Urinary bladder (tissue), 4 donors: Measurements from ENCODE around the gene CCR3. TPM values are rescaled to one million over a fixed set of nuclear protein-coding genes. Genes with fewer than 3 reads are reported as not detected.

Experiments
- DNase-seq: peaks from one replicate; pipeline ENCODE4 v3.0.0-alpha.2; 2015; ENCODE audit errors: extremely low spot score
- H3K27ac ChIP-seq: one replicate; pipeline ENCODE4 v1.5.1; 2013; ENCODE audit warnings: low read depth, mild to moderate bottlenecking, moderate library complexity
- H3K36me3 ChIP-seq: one replicate; pipeline ENCODE4 v1.6.1; 2013; ENCODE audit warnings: mild to moderate bottlenecking, moderate library complexity; ENCODE audit not compliant: insufficient read depth
- H3K4me1 ChIP-seq: one replicate; pipeline ENCODE4 v1.6.1; 2013; ENCODE audit warnings: mild to moderate bottlenecking, moderate library complexity; ENCODE audit not compliant: insufficient read depth
- H3K4me3 ChIP-seq: one replicate; pipeline ENCODE4 v1.5.1; 2013; ENCODE audit warnings: low read depth, low read length
- WGBS: extraction: QIAGEN DNeasy Blood & Tissue Kit; methylation state at CpG from one replicate; pipeline ENCODE4 v1.1.7; 2013; 5-methylcytosine and 5-hydroxymethylcytosine counted together
- polyA plus RNA-seq: library from polyadenylated mRNA; stranded (reverse); fragments of 200-250 nt; gene quantifications from one replicate; pipeline ENCODE4 v1.2.3, GENCODE V29; 2013
- total RNA-seq: library from RNA; depleted of rRNA; stranded (reverse); fragments of >200 nt; gene quantifications from one replicate; pipeline ENCODE4 v1.2.3, GENCODE V29; 2014
- donor health status: healthy with polysubstance abuse.
- donor health status: healthy.

Gene CCR3
- total and polyA plus RNA-seq, 2 donors, result not detected

DNA sequence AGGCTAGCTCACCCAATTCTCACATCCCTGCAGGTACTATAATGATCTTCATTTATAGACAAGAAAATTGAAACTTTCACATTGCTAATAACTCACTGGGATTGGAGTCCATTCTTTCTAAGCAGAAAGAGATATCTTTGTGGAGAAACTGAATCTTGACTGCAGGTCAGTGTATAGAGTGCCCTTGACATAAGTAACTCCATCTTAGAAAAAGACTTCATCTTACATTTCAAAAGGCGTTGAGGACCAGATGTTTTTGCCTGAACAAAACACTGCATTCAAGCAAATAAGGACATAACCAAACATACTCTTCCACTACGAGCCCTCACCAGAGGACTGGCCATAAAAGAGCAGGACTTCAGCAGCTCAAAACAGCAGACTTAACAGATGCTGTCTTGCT, 6.8 kb upstream of the CCR3 start:
- 74% methylated on average over 2 of the region's 2 CpGs for WGBS
- H3K27ac ChIP-seq, result no peak overlapping the region
- H3K36me3 ChIP-seq, result no peaks in the 10 kb centered on the region
- H3K4me3 ChIP-seq, result no peak overlapping the region
- DNase-seq, result no peak
- H3K4me1 ChIP-seq, result no peaks in the 10 kb centered on the region

DNA sequence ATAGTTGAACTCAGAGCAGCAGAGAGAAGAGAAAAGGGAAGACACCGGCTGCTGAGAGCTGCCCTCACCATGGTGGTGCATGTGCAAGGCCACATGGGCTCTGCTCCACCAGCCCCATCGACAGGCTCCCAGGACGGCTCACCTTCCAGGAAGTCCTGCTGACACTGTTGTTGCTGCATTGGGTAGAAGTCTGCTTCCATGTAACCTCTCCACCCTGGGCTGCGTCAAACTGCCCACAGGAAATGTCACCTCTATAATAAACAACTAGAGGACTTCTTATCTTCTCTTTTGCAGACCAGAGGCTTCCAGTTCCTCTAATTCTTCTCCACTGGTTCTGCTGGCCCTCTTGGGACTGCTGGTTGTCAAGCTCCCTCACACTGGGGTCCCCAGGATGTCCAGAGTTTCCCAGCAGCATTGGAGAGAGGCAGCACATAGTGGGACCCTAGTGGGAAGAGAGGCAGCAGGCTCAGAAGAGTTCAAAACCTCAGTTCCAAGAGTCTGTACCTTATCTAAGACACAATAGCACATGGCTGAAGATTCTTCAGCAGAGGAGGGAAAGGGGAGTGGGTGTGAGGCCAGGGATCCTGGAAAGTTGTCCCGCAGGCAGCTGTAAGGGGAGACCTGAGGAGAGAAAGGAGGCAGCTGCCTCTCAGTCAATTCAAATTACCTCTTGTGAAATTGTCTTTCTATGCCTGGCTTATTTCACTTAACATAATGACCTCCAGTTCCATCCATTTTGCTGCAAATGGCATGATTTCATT, 5.8 kb upstream of the CCR3 start:
- H3K4me3 ChIP-seq, result no peak overlapping the region

DNA sequence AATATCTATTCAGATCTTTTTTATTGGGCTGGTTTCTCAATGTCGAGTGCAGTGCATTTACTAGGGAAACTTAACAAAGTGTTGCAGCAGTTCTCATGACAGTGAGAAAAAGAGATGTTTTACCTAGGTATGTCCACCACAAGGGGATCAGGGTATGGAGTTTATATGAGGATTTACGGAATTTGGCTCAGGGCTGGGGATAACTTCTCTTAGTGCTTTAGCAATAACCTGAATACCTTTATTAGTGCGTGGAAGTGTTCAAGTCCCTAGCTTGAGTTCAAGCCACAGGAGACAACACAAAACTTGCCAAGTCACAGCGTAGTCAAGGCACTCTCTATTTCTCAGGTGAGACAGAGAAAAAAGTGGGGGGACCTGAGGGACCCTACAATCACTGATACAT, 3.9 kb upstream of the CCR3 start:
- 77% methylated on average over 4 of the region's 4 CpGs for WGBS
- no peak for DNase-seq
- Histone ChIP-seq H3K27ac (no peak overlapping the region), H3K36me3 (no peaks in the 10 kb centered on the region), H3K4me3 (no peak overlapping the region), H3K4me1 (no peaks in the 10 kb centered on the region)

More for the DNA sequence above, 5.8 kb upstream of the CCR3 start:
- H3K36me3 ChIP-seq, result no peaks in the 10 kb centered on the region
- 70% methylated on average over 5 of the region's 5 CpGs for WGBS
- no peaks in the 10 kb centered on the region for H3K4me1 ChIP-seq
- no peak overlapping the region for H3K27ac ChIP-seq
- no peak for DNase-seq

DNA sequence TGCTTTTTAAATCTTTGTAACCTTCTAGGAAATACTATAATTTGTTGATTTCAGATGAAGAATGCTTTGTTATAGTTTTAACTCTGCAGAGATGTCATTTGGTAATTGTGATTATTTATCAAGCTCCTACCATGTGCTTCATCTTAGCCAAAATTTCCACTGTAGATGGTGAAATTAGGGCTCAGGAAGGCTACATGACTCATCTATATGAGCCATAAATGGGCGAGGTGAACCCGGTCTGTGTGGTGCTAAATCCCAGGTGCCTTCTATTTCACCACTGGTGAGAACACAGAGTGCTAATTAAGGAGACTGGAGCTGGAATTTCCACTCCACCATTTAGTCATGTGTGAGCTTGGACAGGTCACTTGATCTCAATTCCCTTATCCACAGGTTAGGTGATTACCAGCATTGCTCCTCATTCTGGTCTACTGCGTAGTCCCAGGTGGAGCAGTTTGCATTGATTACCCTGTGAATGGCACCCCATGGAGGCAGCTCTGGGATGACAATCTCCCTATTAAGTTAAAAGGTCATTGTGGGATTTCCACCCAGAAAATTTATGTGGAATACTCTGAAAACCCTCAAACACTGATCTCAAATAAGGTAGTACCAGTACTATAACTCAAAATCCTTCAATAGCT, 2.8 kb upstream of the CCR3 start:
- DNase-seq, result no peak
- no peaks in the 10 kb centered on the region for H3K4me1 ChIP-seq
- 77% methylated on average over 3 of the region's 3 CpGs for WGBS
- H3K4me3 ChIP-seq, result no peak overlapping the region
- no peaks in the 10 kb centered on the region for H3K36me3 ChIP-seq
- H3K27ac ChIP-seq, result no peak overlapping the region

DNA sequence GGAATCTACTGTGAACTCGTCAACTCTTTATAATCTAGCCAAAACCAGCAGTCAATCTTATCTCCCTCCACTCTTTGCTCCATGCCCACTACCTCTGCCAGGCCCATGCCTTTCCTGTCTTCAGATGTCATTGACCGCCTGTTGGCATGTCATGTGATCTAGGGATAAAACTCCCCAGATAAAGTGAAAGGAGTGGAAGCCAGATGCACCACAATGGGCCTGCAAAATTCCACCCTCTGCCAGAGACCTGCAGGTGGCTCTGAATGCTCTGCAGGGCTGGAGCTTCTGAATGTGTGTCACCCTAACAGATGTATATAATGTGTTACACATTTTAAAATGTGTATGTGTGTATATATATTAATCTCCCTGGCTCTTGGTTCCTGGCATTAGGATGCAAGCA, 2.3 kb upstream of the CCR3 start:
- Histone ChIP-seq H3K4me3 (no peak overlapping the region), H3K36me3 (no peaks in the 10 kb centered on the region), H3K4me1 (no peaks in the 10 kb centered on the region), H3K27ac (no peak overlapping the region)
- no peak for DNase-seq
- WGBS, result 67% methylated on average over 2 of the region's 2 CpGs

DNA sequence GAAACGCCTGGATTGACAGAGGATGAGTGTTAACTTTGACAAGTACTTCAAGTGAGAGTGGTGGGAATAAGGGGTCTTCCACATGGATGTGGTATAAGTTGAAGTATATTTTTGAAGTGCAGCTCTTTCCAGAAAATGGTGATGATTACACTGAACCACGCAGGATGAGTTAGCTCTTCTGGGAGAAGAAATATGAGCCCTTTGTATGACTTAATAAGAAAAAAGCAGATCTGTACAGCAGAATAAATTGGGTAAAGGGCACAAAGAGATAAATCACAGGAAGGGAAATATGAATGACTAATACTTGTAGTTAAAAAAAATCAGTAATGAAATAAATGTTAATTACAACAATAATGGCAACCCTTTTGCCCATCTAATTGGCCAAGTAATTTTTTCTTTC, 1.3 kb downstream of the CCR3 start:
- Histone ChIP-seq H3K4me3 (no peak overlapping the region), H3K36me3 (no peaks in the 10 kb centered on the region), H3K27ac (no peak overlapping the region), H3K4me1 (no peaks in the 10 kb centered on the region)
- WGBS, result 74% methylated on average over 2 of the region's 2 CpGs
- no peak for DNase-seq

DNA sequence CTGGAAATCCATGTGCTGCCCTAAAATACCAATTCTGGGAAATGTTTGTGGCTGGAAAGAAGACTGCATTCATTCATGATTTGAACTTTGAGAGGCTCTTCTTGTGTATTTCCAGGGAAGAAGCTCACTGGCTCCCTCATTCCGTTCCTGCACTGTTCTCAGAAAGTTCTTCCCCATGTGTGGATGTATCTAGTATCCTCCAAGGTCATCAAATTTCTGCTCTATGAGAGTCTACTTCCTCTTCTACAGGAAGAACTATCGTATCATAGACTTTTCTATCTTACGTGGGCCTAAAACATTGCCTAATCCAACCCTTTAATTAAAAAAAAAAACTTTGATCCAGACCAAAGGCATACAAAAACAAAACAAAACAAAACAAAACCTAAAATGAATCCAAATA, 2.9 kb downstream of the CCR3 start:
- H3K4me1 ChIP-seq, result no peaks in the 10 kb centered on the region
- H3K4me3 ChIP-seq, result no peak overlapping the region
- H3K36me3 ChIP-seq, result no peaks in the 10 kb centered on the region
- no peak for DNase-seq
- H3K27ac ChIP-seq, result no peak overlapping the region
- 84% methylated on average over 3 of the region's 3 CpGs for WGBS

DNA sequence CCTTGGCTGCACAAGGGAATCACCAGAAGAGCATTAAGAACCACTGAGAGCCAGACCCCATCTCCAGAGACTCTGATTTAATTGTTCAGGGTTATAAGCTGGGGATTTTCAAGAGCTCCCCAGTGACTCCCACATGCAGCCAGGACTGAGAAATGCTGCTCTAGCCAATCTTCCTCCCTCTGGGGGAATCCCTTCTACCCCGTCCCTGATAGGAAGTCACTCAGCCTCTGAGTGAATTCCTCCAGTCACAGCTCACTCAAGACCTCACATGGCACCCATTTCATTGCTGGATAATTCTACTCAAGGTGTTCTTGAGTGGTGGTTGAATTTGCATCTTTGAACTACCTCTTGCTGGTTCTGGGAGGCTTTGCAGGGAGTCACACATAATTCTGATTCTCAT, 10.7 kb downstream of the CCR3 start:
- Histone ChIP-seq H3K4me3 (no peak overlapping the region), H3K36me3 (no peaks in the 10 kb centered on the region), H3K4me1 (no peaks in the 10 kb centered on the region), H3K27ac (no peak overlapping the region)
- 50% methylated on average over 1 of the region's 1 CpG for WGBS
- DNase-seq, result no peak

DNA sequence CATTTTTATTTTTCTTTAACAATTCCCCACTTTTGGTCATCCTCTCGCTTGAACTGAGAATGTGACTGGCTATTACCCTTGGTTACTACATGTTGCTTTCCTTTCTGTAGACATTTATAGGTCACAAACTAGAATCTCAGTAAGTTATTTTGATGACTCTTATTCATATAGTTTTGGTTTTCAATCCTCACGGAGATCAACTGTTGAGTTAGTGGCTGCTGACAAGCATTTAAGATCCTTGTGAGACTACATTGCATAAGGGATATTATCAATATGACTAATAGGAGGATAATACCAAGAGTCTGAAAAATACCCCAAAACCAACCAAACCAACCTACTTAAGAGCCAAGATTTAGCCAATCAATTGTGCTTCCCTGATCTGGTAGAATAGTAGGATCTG, 16.3 kb downstream of the CCR3 start:
- Histone ChIP-seq H3K36me3 (no peaks in the 10 kb centered on the region), H3K4me1 (no peaks in the 10 kb centered on the region), H3K4me3 (no peak overlapping the region), H3K27ac (no peak overlapping the region)
- WGBS, result 85% methylated on average over 2 of the region's 2 CpGs
- no peak for DNase-seq

DNA sequence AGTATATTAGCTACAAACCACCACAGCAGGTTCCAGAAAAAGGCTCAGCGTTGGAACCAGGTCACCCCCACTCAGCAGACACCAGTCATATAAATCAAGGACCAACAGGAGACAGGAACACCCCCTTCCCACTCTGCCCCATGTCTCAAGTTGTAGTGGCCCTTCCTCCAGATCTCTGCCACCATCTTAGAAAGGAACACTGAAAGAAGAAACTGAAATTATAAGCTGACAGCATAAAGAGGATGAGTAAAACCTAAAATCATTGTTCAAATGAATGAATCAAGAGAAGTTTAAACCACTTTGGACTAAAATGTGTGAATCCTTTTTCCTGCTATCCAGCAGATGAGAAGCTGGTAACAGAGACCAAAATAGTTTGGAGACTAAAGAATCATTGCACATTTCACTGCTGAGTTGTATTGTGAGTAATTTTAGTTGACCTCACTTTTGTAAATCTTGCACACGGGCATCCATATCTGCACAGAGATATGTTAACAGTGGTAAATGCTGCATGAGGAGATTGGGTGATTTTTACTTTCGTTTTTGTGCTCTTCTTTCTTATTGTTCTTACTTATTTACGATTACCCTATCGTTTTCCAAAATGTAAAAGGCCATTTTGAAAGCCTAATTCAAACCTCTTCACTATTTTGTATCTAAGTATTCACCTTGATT, 19.8 kb downstream of the CCR3 start:
- no peaks in the 10 kb centered on the region for H3K4me1 ChIP-seq
- no peak overlapping the region for H3K27ac ChIP-seq
- no peak for DNase-seq
- no peak overlapping the region for H3K4me3 ChIP-seq
- H3K36me3 ChIP-seq, result no peaks in the 10 kb centered on the region
- 61% methylated on average over 5 of the region's 5 CpGs for WGBS

DNA sequence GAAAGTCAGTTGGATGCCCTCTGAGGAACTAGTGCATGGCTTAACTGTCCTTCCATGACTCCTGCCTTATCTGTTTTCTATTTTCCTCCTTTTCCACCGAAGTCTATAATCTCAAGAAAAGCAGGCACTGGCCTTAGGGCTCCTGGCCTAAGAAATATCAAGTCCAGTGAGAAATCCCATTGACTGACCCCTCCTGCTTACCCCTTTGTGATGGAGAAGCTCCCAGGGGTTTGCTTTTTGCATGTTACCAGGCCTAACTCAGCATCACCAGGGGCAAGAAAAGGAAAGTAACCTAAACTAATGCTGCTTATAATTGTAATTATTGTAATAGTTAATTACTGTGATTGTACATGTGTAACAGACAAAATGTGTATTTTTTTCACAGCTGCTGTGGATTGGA, 21.7 kb downstream of the CCR3 start:
- DNase-seq, result no peak
- WGBS, result 57% methylated on average over 1 of the region's 1 CpG
- H3K36me3 ChIP-seq, result no peaks in the 10 kb centered on the region
- H3K4me1 ChIP-seq, result no peaks in the 10 kb centered on the region
- H3K4me3 ChIP-seq, result no peak overlapping the region
- H3K27ac ChIP-seq, result no peak overlapping the region

DNA sequence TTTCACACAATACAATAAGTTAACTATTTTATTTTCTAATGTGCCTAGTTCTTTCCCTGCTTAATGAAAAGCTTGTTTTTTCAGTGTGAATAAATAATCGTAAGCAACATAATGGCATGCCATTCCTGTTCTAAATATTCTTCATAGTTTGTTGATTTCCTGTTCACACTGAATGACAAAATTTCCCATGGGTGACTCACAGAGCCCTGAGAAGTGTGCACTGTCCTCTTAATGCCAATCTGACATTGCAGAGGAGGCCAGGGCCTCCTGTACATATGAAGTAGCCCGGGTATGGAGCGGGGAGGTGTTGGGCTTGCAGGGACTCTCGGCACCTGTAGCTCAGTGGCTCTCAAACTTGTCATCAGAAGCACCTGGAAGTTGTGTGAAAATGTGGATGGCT, 24.3 kb downstream of the CCR3 start:
- H3K4me3 ChIP-seq, result no peak overlapping the region
- no peak overlapping the region for H3K27ac ChIP-seq
- no peaks in the 10 kb centered on the region for H3K4me1 ChIP-seq
- DNase-seq, result no peak
- WGBS, result 91% methylated on average over 4 of the region's 4 CpGs
- H3K36me3 ChIP-seq, result no peaks in the 10 kb centered on the region

DNA sequence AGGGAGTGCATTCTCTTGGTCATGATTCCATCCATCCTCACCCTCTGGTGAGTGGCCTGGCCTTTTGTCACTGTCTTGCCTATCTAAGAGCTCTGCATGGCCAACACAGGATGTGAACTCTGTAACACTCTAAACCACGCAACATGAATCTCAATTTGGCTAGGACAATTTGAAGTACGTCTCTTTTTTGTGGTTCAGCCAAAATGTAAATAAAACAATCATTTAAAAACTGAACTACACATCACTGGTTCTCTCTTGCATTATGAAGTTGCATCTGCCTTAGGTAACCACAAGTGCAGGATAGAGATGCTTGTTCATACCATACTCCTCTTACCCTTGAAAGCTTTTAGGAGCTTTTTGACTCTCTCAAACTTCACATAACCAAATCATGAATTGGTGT, 27.3 kb downstream of the CCR3 start:
- Histone ChIP-seq H3K36me3 (no peaks in the 10 kb centered on the region), H3K4me1 (no peaks in the 10 kb centered on the region), H3K27ac (no peak overlapping the region), H3K4me3 (no peak overlapping the region)
- no peak for DNase-seq
- WGBS, result 61% methylated on average over 2 of the region's 2 CpGs

DNA sequence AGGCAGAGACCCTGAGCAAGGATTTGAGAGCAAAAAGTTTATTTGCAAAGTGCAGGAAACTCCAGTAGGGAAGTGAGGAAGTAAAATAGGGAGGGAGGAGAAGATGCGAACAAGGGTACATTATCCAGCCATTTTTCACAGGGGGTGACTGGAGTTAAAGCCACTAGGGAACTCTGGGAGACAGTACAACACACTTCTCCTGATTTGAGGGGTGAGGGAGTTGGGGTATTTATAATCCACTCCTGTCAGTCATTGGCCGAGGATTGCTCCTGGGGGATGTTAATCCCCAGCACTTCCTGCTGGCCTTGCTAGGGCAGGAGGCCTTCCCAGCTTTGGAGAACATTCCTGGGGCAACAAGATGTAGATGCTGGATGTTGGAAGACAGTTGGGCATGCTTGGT, 28.2 kb downstream of the CCR3 start:
- Histone ChIP-seq H3K36me3 (no peaks in the 10 kb centered on the region), H3K4me1 (no peaks in the 10 kb centered on the region), H3K4me3 (no peak overlapping the region), H3K27ac (no peak overlapping the region)
- WGBS, result 81% methylated on average over 2 of the region's 2 CpGs
- DNase-seq, result no peak
